ENCODE results near the gene SENP1.

The SENP1 gene

DNA sequence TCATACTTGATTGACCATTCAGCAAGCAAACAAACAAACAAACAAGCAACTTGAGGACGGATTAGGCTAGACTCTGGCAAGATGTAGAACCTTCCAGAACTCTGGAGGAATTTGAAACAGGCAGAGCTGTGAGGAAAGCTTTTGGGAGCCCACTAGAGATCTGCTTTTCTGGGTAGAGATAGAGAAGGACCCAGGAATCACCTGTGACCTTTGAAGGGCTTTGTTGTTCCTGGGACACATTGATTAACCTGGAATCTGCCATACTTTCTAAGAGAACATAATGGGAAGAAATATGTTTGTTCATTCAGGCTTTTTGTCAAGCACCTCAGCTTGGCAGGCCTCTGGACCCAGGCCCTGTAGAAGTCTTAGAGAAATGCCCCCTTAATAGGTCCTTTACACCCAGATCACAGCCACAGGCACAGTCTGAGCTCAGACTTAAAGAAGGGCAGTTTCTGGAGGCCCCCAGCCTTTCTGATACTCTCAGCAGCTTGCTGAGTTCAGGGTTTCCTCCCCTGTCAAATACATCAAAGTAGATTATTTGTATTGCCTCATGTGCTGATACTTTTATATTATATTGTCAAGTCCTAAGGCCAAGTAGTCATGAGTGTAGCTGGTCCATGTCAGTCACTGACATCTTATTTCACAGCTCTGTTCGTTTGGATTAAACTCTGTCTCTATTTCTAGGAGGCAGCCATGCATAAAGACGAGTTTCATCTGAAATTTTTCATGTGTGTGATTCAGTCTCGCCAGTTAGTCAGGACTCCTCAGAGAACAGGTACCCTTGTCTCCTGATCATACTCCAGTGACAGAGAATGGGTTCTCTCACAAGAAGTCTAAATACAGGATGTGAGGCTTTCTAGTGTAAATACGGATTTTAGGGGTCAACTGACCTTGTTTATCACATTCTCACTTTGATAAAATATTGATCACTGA is 1.1 kb upstream of the SENP1 start:
- Histone ChIP-seq H3K27ac (peak overlapping the region; percentile 97), H3K4me3 (ENCODE audit: low read depth, low read length) (peak overlapping the region; percentile 60), H3K27me3 (ENCODE audit: insufficient read depth, low read depth, severe bottlenecking) (no peaks in the 10 kb centered on the region), H3K9me3 (ENCODE audit: severe bottlenecking) (no peaks in the 10 kb centered on the region), H3K36me3 (peaks cover 12% of the 10 kb centered on the region)
- DNase-seq, result no peak
- TF ChIP-seq, protein P1, sequence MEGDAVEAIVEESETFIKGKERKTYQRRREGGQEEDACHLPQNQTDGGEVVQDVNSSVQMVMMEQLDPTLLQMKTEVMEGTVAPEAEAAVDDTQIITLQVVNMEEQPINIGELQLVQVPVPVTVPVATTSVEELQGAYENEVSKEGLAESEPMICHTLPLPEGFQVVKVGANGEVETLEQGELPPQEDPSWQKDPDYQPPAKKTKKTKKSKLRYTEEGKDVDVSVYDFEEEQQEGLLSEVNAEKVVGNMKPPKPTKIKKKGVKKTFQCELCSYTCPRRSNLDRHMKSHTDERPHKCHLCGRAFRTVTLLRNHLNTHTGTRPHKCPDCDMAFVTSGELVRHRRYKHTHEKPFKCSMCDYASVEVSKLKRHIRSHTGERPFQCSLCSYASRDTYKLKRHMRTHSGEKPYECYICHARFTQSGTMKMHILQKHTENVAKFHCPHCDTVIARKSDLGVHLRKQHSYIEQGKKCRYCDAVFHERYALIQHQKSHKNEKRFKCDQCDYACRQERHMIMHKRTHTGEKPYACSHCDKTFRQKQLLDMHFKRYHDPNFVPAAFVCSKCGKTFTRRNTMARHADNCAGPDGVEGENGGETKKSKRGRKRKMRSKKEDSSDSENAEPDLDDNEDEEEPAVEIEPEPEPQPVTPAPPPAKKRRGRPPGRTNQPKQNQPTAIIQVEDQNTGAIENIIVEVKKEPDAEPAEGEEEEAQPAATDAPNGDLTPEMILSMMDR (IDR thresholded peaks at IDR 0.05; ENCODE audit: low read depth, low read length), result no peak

DNA sequence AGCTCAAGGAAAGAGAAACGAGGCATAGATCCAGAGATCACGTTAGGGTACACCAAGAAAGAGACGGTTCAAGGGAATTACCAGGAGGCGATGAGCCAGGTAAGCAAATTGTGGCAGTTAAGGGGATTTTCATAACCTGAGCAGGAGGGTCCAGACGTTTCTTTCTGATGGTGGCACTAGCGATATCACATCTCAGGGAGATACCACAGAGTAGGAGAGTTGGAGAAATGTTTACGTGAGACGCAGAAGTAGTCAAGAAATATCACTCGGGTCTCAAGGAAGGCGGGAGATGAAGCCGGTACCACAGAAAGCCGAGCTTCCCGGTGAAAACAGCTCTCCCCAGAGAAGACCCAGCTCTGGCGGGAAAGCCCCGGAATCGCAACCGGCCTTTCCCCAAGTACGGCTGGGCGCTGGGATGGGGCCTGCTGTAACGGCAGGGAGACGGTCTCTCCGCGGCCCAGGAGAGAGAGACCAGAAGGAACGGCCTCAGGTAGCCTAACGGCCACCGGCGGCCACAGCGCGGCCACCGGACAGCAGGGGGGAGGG is 485 bp downstream of the SENP1 start:
- TF ChIP-seq, protein P1 (IDR thresholded peaks at IDR 0.05; ENCODE audit: low read depth, low read length), result no peak
- no peaks in the 10 kb centered on the region for H3K27me3 ChIP-seq (ENCODE audit: insufficient read depth, low read depth, severe bottlenecking)
- DNase-seq, result no peak
- H3K9me3 ChIP-seq (ENCODE audit: severe bottlenecking), result no peaks in the 10 kb centered on the region
- peak overlapping the region; percentile 97 for H3K27ac ChIP-seq
- H3K4me3 ChIP-seq (ENCODE audit: low read depth, low read length), result peak overlapping the region; percentile 60
- peaks cover 26% of the 10 kb centered on the region for H3K36me3 ChIP-seq

DNA sequence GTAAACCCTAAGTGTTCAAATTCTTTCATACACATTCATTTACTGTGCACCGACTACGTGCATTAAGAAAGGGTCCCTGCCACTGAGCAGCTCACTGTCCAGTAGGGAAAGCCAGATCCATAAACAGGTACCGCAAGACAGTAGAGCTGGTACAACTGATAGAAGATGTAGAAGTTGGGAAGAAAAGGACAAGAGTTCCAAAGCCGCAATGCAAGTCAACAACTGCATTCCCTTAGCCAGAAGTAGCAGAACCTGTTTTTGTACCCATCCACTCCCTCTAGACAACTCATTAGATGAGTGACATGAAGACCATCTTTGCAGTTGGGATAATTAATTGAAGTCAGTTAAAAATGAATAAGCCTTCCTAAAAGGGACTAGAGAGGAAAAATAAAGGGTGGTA is 1.3 kb downstream of the SENP1 start:
- DNase-seq, result no peak
- peak overlapping the region; percentile 60 for H3K4me3 ChIP-seq (ENCODE audit: low read depth, low read length)
- TF ChIP-seq, protein P1 (IDR thresholded peaks at IDR 0.05; ENCODE audit: low read depth, low read length), result no peak
- no peaks in the 10 kb centered on the region for H3K27me3 ChIP-seq (ENCODE audit: insufficient read depth, low read depth, severe bottlenecking)
- H3K27ac ChIP-seq, result no peak overlapping the region
- H3K36me3 ChIP-seq, result peaks cover 35% of the 10 kb centered on the region
- no peaks in the 10 kb centered on the region for H3K9me3 ChIP-seq (ENCODE audit: severe bottlenecking)

DNA sequence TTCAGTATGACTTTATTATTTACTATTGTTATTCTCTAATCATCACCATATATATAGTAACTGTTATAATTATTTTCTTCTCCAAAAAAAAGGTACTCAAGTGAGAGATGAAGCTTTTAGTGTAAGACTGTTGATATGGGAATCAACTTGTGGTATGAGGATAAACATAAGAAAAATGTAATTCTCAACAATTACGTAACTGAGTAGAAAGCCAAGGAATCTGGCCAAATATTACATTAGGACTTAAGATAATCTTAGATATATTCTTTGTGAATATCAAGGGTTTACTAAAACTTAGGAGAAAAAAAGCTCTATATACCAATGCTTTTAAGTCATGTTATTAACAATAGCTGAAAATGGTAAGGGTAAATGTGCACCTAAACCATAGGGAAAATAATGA is 13.3 kb downstream of the SENP1 start:
- Histone ChIP-seq H3K27me3 (ENCODE audit: insufficient read depth, low read depth, severe bottlenecking) (no peaks in the 10 kb centered on the region), H3K36me3 (peaks cover 67% of the 10 kb centered on the region), H3K9me3 (ENCODE audit: severe bottlenecking) (no peaks in the 10 kb centered on the region), H3K27ac (no peak overlapping the region), H3K4me3 (ENCODE audit: low read depth, low read length) (no peak overlapping the region)
- TF ChIP-seq, protein P1 (IDR thresholded peaks at IDR 0.05; ENCODE audit: low read depth, low read length), result no peak
- no peak for DNase-seq

DNA sequence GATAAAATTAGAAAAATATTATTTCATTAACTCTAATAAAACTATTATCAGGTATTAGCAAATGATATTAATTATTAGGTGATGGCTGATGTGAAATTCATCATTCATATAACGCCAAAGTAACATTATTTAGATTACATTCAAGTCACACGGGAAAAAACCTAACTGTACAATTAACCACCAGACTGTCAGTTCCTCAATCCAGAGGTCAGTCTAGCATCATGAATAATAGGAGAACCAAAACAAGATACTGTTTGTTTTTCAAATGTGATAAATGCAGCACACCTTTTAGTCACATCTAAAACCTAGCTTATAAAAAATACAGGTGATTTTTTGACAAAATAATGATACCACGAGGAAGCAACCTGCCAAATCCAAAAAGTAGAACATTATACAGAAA is 19.6 kb downstream of the SENP1 start:
- H3K27ac ChIP-seq, result no peak overlapping the region
- TF ChIP-seq, protein P1 (IDR thresholded peaks at IDR 0.05; ENCODE audit: low read depth, low read length), result no peak
- peaks cover 74% of the 10 kb centered on the region for H3K36me3 ChIP-seq
- H3K27me3 ChIP-seq (ENCODE audit: insufficient read depth, low read depth, severe bottlenecking), result no peaks in the 10 kb centered on the region
- no peak overlapping the region for H3K4me3 ChIP-seq (ENCODE audit: low read depth, low read length)
- no peak for DNase-seq
- no peaks in the 10 kb centered on the region for H3K9me3 ChIP-seq (ENCODE audit: severe bottlenecking)
